Limb (tissue), 2 donors: ENCODE measurements around the gene CREB5.

Source experiments
- DNase-seq, 2 donors: peaks; one replicate each; pipeline ENCODE4 v3.0.0-alpha.2; 2016; ENCODE audit errors: extremely low spot score in 2 of 2

Gene CREB5

GRCh38 chr7:28509251-28510025 is 97.1 kb downstream of the CREB5 start:
- DNase-seq, result no peak

GRCh38 chr7:28510026-28510369 is 97.7 kb downstream of the CREB5 start:
- DNase-seq, result no peak

GRCh38 chr7:28512668-28513440 is 100.5 kb downstream of the CREB5 start:
- DNase-seq, result no peak

DNA sequence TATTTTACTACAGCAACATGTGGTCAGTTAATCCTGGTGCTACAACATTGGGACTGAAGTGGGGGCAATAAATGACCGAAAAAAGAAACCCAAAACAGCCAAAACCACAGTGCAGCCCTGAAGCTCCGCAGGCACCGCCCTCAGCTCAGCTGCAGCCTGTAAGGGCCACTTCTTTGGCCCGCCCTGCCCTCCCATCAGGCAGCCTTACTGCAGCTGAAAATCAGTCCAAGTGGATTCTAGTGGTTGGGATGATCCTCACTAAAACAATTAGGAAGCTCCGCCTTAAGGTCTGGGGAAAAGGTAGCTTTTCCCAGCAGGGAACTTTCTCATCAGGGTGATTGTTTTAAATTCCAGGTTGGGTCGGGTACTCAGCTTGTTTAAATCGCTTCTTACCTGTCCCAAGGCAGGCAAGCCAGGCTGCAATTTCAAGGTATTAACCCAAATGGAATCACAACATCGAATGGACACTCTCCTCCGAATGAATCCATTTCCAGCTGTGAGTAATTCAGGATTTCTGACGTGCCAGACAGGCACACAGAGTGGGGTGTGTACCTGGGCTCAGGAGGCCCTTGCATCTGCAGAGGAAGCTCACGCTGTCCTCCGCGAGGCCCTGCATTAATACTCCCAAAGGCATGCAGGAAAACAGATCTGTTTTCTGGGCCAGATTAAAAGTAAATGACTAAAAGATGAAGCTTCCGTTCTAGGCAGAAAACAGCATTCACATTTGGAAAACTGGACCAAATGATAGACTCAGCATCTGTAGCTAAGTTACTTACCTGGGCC is 104.3 kb downstream of the CREB5 start:
- DNase-seq, result no peak

- no peak for DNase-seq
Measured at GRCh38 chr7:28517206-28517605, 104.9 kb downstream of the CREB5 start.

DNA sequence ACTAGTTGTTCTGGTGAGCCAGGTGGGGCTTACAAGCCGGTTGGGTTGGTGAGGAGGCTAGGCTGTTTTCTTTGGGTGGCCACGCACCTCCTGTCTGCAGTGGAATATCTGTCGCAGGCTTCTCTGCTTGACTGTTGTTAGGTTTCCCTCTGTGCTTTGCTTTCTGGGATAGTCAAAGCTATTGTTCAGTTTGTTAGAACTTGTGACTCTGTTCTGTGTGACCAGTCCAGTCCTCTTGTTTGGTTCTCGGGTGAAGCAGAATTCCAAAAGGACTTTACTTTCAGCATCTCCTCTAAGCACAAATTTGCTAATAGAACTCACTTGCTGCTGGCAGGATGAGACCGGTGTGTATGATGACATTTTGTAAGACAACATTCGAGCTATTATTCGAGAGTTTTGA is 105.3 kb downstream of the CREB5 start:
- no peak for DNase-seq

DNA sequence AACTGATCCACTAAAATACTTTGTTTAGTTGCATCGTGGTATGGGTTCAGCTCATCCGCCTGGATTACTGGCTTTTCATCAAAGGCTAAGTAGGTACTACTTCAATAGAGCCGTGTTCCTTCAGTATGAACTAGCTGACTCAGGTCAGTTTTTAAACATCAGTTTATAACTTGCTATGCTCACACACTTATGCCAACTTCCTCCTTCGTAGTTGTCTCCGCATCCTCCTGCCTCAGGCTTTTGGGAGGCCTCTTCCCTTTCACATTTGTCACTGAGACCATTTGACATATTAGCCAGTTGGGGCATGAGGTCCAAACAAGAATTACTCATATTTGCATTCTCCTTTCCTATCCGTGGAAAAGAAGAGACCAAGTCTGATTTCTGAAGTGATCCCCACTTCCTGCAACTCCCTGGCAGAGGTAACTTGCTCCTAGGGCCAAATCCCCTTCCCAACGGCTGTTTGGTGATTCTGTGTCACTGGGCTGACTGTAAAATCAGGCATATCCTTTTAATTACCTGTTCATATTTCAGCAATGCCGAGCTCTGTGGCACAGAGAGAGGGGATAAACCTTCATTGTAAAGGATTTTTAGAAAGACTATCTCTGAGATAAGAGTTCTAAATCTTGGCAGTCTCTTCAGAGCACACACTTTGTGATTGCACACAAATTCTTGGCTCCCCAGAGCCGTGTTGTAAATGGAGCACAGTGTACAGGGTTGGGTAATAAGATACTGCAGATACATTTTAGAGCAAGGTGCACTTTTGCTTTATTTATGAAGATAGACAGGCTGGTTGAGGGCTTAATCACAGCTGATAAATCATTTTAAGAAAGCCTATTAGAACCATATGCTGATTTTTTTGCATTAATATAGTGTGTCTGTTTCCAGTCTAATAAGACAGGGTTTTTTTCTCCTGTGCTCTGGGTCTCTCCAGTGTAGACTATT is 108.0 kb downstream of the CREB5 start:
- DNase-seq, result no peak

DNA sequence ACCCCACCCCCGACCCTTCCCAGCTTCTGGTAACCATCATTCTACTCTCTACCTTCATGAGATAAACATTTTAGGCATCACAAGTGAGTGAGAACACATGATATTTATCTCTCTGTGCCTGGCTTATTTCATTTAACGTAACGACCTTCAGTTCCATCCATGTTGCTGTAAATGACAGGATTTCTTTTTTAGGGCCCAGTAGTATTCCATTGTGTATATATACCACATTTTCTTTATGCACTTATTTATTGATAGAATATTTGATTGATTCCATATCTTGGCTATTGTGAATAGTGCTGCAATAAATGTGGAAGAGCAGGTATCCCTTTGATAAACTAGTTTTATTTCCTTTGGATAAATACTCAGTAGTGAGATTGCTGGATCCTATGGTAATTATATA is 112.7 kb downstream of the CREB5 start:
- DNase-seq, result no peak

- DNase-seq, result no peak
Measured at GRCh38 chr7:28528899-28529298, 116.6 kb downstream of the CREB5 start.

GRCh38 chr7:28529755-28530154 is 117.4 kb downstream of the CREB5 start:
- no peak for DNase-seq

- DNase-seq, result no peak
Measured at GRCh38 chr7:28530175-28530802, 118.0 kb downstream of the CREB5 start.

- no peak for DNase-seq
Measured at GRCh38 chr7:28530803-28531175, 118.5 kb downstream of the CREB5 start.

DNA sequence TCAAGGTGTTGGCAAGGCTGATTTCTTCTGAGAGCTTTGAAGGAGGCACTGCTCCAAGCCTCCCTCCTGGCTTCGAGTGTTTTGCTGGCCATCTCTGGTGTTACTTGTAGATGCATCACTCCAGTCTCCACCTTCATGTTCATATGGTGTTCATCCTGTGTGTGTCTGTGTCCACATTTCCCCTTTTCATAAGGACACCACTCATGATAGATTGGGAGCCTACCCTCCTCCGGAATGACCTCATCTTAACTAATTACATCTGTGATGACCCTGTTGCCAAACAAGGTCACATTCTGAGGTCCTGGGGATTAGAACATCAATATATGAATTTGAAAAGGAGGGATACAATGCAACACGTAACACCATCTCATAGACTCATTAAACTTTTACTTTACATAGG is 119.0 kb downstream of the CREB5 start:
- DNase-seq, result no peak

GRCh38 chr7:28532181-28532580 is 119.9 kb downstream of the CREB5 start:
- no peak for DNase-seq

DNA sequence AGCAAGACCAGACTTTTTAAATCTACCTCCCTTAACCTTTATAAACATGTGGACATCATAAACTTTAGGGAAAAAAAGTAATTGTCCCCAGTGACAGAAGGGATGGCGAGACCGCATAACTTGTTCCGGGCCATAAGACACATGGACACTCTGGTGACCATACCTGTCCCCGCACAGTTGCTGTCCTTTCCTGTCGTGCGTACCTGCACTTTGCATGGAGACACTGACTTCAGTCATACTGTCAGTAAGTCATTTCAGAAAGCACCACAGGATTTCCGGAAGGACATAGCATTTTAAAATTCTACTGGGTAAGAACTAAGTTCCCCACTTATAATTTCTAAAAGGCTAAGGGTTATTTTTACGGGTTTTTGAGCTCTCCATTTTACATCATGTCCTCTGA is 120.9 kb downstream of the CREB5 start:
- no peak for DNase-seq

DNA sequence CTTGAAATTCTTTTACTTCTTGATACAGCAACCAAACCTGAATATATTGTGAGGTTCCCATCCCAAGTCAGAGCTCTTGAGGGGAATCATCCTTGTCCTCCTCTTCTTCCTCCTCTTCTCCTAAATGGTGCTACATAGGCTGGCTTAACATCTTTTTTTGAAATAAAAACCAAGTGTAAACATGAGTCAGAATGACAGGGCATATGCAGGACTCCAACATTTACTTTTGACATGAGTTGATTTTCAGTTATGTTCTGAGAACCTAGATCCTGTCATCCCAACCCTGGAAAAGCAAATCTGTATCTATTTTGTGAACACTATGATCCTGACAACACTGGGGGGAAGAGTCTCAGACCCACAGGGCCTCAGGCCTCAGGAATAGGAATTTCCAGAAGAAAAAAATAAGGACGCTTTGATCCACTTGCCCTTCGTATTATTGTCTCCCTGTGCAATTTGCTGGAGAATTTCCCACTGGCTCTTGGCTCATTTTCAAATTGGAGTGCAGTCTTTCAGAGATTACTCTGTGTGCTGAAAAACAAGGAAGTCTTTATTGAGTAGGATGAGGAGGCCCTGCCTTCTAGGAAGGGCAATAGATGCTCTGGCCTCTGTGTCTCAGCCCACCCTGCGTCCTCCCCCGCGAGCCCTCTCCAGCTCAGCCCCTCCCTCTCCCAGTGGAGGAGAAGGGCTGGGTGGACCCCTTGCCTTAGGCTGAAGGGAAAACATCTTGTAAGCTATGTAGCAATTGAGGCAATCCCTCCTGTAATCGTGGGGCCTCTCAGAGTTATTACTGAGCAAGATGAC is 121.6 kb downstream of the CREB5 start:
- DNase-seq, result peak in 1 of 2 donors; percentile 49

DNA sequence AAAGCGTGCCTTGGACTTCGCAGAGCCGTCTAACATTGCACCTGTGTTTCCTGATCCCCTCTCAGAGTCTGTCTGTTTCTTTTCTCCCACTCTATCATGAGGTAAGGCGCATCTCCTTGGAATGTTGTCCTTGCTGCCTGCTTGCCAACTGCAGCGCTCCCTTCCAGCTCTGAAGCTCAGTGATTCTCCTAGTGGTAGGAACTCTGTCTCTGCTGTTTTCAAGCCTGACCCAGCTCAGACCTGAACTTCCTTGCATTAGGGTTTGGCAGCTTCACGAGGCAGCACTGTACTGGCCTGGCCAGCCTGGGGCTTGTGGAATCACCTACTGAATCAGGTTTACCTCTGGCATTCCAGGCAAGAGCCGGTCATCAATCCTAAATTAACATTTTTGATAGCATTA is 123.9 kb downstream of the CREB5 start:
- DNase-seq, result no peak

DNA sequence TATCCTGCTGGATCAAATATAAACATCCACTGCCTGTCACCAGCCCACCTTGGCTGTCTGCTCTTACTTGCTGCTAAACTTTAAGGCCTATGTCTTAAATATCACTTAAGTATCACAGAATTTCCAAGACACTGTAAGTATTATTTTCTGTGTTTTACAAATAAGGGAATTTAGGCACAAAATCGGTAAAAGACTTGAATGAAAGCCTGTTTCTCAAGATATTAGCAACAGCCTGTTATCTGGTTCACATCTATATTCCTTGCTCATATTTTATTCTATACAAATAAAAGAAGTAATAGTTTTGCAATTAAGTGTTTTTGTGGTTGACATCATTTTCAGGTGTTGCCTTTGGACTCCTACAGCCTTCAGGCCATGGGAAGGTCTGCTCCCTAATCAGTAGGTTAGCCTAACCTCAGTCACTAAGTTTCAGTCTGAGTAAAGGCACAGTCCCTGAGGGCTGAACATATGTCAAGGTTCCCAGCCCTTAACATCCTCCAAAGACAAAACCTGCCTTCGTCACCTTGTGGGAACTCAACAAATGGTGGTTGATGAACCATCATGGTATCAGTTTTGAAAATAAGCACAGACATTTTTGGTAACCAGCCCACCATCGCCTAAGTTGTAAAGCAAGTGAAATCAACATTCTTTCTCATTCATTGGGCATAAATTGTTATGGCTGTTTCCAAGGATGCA is 127.1 kb downstream of the CREB5 start:
- no peak for DNase-seq

DNA sequence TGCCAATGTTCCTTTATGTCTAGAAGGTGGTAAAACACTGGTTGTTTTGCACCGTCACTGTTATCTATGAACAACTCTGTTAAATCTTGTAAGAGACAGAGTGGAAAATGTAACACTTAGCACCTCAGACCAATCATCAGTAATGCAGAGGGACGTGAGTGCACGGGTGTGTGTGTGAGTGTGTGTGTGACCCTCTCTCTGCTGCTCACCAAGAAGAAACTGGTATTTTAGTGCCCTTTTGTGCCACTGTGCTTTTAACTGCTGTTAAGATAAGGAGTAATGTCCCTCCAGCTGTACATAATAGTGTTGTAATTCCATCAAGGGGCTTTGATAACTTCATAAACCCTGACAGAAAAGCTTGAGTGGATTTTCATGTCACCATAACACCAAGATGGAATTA is 130.1 kb downstream of the CREB5 start:
- DNase-seq, result no peak
